ENCODE measurements around the gene OR52A1.
"Not testable (repeated sequence)": the region's sequence is repeated elsewhere in the genome, so short reads cannot be mapped to it uniquely, and the experiment has no call there.

Gene OR52A1

DNA sequence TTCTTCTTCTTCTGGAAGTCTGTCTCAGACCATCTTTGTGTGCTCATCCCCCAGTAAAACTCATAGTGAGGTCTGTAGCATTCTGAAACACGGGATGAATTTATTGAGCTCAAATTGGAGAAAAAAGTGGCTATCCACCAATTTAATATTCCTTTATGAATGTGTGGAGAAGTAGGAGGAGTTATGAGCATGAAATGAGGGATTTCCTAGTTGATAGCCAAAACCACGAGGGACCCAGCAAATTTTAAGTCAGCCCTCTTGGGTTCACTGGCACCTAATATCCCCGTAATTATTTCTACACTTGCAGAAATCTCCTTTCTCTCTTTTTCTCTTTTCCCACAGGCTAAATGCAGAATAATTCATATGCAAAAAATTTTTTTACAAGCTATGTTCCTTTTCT, at the start of gene OR52A1:
TSS of gene OR52A1 (minus strand) at position 101 of the 400 bp plus-strand sequence. CDS start 2,388 bp downstream, outside the sequence.
- no peak for DNase-seq (ENCODE audit: low spot score)

DNA sequence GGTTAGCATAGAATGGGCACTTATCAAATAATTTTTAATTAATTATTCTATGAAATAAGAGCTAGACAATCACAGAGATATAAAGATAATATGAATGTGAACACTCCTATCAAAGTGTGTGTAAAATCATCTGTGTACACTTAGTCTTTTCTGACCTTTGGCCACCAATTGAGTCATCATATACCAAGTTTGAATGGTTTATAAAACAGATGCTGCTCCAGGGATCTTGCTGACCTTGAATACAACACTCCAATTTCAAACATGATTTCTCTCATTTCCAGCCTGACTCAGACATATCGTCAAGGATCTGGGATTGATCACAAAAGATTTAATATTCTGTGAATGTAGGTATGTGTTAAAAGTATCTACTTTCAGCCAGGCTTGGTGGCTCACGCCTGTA, 48.8 kb upstream of the OR52A1 start:
- DNase-seq (ENCODE audit: low spot score) = no peak

DNA sequence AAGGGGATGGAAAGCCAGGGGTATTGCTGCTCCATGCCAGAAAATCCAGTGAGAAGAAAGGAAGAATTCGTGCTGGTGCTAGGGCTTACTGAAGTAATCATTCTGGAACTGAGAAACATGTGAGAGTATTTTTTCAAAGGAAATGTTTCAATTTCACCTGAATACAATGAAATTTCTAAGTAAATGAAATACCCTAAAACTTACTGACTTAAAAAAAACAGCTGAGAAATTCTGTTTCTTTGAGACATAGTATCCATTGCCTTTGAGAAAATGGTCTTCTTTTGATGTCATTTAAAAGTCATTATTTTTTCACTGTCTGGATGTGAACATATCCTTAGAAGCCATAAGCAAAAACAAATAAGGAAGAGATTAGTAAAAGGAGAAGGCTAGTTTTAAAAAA, 46.0 kb upstream of the OR52A1 start, which contains the start of gene OR51V1:
TSS of gene OR51V1 (minus strand) at position 101 of the 400 bp plus-strand sequence. CDS start at position 101, 0 bp downstream.
- no peak for DNase-seq (ENCODE audit: low spot score)

DNA sequence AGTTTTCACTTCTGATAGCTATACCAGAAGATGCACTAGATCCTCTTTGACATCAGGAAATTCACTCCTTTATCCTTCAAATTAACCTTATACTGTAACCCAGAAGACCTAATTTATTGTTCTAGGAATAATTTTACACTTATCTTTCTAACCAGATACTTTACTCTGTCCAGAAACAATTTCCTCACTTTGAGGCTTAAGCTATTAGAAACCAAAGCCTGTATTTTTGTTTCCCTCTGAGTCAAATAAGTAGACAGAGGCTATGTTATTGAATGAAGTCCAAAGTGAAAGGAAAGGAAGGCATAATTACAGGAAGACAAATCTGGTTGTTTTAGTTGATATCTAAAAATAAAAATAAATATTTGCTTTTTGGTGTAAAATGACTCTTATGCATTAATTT, 43.7 kb upstream of the OR52A1 start:
- no peak for DNase-seq (ENCODE audit: low spot score)

DNA sequence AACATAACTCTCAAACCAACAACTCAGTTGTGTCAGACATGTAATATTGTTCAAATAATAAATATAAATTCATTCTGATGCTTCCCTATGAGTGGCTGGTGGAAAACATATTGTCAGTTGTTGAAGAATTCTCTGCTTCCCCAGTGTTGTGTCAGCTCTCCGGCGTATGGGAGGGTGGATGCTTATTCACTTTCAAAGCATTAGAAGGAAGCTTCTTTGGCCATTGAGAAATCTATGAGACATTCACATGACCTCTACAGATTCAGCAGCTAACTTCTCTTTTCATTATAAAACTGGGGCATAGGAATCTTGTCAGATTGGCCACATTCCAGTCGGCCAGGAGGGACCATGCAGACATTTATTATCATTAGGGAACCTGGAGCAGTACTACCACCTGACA, 43.0 kb upstream of the OR52A1 start:
- peak; percentile 4 for DNase-seq (ENCODE audit: low spot score)

DNA sequence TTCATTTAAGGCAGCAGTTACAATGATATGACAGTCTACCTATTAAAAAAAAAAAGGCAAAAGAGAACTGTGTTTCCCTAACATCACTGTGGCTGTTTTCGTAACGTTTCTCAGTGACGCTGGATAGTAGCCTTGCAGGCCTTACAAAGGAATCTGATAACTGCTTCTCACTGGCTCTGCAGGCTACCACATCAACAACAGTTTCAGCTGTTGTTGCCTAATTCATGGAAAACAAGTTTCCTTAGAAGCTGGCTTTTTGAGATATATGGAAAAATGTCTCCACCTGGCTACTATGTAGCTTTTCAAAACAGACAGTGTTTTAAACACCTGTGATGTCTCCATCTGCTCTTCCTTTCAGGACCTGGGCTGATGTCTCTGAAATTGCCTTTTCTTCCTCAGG, 42.2 kb upstream of the OR52A1 start:
- DNase-seq (ENCODE audit: low spot score) = no peak

DNA sequence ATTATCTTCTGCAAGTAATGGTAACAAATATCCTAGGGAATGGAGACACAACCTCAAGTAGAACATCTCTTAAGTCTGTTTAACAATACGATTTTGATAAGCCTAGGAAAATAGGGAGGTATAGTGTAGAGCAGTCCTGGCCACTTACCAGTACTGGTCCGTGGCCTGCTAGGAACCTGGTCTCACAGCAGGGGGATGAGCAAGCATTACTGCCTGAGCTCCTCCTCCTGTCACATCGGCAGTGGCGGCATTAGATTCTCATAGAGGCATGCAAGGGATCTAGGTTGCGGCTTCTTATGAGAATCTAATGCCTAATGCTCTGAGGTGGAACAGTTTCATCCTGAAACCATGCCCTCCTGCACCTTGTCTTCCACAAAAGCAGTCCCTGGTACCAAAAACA, 41.5 kb upstream of the OR52A1 start:
- DNase-seq (ENCODE audit: low spot score) = no peak

DNA sequence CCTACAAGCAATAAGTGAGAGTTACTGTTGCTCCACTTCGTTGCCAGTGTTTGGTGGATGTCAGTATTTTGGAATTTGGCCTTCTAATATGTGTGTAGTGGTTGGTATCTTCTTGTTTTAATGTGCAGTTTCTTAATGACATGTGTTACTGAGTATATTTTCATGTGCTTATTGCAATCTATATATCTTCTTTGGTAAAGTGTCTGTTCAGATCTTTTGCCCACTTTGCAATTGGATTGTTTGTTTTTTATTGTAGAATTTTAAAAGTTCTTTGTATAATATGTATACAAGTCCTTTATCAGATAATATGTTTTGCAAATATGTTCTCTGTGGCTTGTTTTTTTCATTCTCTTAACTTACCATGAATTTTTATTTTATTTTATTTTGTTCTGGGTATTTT, 38.2 kb upstream of the OR52A1 start:
- DNase-seq (ENCODE audit: low spot score) = no peak

DNA sequence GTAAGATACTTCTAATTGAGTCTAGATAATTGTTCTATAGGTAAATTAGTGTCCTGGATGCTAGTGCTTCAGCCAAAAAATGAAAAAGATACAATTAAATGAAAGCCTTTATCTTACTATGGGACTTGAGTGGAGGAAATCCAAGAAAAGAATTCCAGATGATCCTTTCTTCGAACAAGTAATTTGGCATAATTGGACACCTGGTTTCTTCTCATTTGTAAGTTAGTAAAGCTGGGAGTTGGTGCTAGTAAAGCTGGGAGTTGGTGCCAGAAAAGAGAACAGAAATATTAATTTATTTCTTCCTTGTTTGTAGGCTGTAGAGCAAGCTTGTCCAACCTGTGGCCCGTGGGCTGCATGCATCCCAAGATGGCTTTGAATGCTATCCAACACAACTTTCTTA, 33.6 kb upstream of the OR52A1 start:
- DNase-seq (ENCODE audit: low spot score) = no peak

DNA sequence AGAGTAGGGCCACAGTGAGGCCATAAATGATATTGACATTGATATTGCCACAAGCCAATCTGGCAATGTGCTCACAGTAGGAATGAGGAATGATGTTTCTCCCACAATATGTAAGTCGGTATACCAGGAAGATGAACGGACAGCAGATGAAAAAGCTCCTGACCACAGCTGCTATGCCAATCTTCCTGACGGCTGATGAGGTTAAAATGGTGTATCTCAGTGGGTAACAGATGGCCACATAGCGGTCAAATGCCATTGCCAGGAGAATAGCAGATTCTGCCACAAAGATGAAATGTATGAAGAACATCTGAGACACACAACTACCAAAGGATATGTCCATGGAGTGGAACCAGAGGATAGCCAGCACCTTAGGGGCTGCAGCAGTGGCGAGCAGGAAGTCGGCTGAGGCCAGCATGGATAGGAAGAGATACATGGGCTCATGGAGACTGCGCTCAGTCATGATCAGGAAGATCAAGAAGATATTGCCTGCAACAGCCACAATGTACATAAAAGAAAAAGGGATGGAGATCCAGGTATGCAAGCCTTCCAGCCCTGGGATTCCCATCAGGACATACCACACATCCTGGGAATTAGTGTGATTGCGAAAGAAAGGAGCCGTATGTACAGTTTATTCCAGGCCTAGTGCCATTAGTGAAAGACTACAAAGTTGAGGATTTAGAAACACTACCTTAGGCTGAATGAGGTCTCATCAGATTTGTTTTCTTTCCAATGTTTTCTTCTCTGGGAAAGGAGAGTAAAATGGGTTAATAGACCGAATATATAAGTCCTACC, 23.7 kb upstream of the OR52A1 start:
- DNase-seq (ENCODE audit: low spot score) = no peak

DNA sequence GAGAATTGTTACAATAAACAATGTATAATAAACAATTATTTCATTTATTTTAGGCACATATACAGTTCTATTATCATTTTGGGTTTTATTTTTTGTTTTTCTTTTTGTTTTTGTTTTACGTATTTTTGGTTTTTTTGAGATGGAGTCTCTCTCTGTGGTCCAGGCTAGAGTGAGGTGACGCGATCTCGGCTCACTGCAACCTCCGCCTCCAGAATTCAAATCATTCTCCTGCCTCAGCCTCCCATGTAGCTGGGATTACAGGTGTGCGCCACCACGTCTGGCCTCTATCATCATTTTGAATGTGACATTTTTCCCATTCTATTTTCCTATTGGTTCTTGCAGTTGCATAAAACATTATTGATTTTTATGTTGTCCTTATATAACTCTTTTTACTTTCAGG, 20.4 kb upstream of the OR52A1 start:
- DNase-seq (ENCODE audit: low spot score) = no peak

DNA sequence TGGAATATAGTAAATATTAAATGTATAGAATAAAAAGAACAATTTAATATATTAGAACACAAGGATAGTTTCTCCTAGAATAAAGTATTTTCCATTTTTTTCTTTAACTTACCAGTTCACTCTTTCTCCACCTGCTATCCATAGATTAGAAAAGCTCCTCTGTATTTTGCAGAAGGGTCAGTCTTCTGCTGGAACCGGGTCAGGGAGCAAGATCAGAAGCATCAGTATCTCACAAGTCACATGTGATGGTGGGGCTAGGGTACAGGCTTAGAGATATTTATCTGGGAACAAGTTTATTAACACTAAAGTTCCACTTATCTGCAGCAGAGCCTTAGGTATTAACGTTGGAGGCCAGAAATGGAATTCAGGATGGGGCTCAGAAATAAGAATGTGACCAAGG, 17.3 kb upstream of the OR52A1 start:
- DNase-seq (ENCODE audit: low spot score) = no peak

DNA sequence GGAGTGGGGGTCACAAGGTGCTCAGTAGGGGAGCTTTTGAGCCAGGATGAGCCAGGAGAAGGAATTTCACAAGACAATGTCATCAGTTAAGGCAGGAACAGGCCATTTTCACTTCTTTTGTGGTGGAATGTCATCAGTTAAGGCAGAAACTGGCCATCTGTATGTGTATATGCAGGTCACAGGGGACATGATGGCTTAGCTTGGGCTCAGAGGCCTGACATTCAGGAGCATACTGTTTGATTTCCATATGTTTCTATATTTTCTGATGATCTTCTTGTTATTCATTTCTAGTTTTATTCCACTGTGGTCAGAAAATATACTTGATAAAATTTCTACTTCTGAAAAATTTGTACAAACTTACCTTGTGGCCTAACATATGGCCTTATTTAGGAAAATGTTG, 11.3 kb upstream of the OR52A1 start:
- DNase-seq (ENCODE audit: low spot score) = not testable (repeated sequence)

DNA sequence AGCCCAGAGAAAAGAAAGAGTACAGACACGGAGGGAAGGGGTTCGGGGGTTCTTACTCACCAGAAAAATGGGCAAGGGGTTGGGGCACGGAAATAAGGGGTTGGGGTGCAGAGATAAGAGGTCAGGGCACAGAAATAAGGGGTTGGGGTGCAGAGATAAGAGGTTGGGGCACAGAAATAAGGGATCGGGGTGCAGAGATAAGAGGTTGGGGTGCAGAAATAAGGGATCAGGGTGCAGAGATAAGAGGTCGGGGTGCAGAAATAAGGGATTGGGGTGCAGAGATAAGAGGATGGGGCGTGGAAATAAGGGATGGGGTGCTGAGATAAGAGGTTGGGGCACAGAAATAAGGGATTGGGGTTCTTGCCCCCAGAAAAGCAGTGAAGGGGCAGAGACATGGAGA, 10.2 kb upstream of the OR52A1 start:
- not testable (repeated sequence) for DNase-seq (ENCODE audit: low spot score)

DNA sequence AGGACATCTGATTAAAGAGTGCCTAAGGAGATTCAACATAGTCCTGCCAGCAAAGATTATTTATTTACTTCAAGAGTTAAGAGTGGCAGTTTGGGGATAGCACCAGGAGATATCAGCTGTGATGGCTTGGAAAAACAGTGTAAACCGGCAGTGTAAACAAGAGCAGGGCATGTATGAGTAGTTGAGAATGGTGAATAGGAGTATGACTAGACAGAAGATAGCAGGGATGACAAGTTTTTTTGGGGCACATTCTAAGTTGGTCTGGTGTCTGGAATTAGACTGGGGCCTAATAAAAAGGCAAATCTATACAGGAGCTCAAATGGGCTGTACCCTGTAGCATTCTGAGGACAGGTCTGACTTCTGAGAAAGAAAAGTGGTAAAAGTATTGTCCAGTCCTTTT, 6.5 kb upstream of the OR52A1 start:
- DNase-seq (ENCODE audit: low spot score) = not testable (repeated sequence)

DNA sequence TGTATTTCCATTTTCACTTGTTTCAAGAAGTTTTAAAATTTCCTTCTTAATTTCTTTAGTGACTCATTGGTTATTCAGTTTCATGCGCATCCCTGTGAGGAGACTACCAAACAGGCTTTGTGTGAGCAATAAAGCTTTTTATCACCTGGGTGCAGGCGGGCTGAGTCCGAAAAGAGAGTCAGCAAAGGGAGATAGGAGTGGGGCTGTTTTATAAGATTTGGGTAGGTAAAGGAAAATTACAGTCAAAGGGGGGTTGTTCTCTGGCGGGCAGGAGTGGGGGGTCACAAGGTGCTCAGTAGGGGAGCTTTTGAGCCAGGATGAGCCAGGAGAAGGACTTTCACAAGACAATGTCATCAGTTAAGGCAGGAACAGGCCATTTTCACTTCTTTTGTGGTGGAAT, 5.7 kb upstream of the OR52A1 start:
- DNase-seq (ENCODE audit: low spot score) = not testable (repeated sequence)

DNA sequence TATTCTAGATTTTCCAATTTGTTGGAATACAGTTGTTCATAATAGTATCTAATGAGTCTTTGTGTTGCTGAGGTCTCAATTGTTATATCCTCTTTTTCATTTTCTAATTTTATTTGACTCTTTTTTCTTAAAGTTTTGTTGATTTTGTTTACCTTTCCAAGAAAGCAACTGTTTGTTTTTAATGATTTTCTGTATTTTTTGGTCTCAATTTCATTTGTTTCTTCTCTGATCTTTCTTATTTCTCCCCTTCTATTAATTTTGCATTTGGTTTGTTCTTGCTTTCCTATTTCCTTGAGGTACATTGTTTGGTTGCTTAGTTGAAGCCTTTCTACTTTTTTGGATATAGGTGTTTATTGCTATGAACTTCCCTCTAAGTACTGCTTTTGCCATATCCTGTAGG, 5.2 kb upstream of the OR52A1 start:
- no peak for DNase-seq (ENCODE audit: low spot score)

DNA sequence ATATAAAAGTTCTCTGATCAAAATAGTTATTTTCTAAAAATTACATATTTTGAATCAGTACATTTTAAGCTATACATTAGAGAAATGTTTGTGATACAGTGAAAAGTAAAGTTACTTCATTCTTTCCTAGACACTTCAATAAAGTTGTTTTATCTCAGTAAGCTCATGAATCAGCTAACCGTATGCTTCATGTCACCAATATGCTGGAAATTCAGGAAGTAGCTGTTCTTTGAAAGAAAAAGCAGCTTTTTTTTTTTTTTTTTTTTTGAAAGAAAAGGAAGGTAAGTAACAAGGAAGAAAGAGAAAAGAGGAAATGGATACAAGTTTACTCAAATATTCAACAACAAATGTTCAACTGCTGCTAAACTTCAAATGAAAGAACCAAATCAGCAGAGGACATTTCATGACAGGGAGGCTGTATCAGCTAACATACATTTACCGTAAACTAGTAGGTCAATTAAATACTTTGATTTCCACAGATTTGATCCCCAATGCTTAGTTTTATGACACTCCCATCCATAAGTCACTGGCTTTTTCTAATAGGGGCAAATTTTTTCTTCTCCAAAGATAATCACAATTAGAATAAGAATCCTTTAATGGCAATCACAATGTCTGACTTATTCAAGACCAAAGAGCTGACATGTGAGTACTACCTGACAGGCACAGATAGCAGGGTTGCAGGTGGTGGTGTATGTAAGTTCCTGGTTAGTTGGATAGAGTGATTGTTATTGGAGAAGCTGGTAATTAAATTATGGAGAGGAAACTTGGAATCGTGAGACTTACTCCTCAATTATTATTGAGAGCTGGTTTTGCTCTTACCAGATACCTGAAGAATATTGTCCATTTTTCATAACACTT, 754 bp downstream of the OR52A1 start:
- DNase-seq (ENCODE audit: low spot score) = no peak

DNA sequence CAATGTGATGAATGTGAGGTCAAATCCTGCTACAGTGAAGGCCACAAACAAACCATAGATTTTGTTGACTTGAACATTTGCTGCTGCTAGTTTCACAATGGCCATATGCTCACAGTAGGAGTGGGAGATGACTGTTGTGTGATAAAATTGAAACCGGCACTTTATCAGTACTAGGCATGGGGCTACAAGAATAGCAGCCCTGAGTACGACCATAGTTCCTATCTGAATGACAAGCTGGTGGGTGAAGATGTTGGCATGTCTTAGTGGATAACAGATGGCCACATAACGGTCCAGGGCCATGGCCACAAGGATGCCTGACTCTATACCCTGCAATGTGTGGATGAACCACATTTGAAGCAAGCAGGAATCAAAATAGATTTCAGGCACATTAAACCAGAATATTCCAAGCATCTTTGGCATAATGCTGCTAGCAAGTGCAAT, 2.8 kb downstream of the OR52A1 start:
- no peak for DNase-seq (ENCODE audit: low spot score)

DNA sequence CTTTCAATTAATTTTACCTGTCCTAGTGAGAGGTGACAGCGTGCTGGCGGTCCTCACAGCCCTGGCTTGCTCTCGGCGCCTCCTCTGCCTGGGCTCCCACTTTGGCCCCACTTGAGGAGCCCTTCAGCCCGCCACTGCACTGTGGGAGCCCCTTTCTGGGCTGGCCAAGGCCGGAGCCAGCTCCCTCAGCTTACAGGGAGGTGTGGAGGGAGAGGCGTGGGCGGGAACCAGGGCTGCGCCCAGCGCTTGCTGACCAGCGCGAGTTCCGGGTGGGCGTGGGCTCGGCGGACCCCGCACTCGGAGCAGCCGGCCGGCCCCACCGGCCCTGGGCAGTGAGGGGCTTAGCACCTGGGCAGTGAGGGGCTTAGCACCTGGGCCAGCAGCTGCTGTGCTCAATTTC, 10.4 kb downstream of the OR52A1 start:
- DNase-seq (ENCODE audit: low spot score) = not testable (repeated sequence)

DNA sequence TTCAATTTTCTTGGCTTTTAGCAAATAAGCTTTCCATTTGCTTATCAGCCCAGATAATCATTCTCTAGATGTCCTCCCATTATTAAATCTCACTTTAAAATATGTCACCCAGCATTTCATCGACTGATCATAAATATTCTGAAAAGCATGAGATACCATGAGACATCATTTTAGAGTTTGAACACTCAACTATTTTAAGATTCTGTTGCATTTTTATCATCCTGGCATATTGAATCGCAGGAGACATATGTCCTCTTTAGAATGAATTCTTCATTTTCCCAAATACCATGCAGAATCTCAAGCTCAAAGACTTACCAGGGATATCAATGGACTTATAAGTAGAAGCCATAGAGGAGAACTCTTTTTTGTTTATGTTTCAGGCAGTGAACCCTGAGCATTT, 16.6 kb downstream of the OR52A1 start, which contains the start of gene OR52A5:
TSS of gene OR52A5 (minus strand) at position 361 of the 400 bp plus-strand sequence. CDS start 5,714 bp downstream, outside the sequence.
- no peak for DNase-seq (ENCODE audit: low spot score)

DNA sequence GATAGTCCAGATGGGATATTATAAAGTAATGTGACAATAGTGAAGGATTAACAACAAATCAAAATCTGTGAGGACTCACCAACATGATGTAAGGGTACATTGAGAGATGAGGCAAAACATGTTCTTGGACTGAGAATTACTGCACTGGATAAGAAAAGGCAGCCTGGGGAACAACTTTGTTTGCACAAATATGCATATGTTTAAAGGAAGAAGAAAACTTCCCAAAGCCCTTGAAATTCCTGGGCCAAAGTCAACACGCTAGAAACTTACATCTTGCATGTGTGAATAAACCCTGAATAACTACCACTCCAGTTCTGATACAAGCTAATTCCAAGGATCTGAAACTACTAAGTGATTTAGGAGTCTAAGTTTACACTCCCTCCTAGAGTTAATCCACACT, 17.5 kb downstream of the OR52A1 start:
- no peak for DNase-seq (ENCODE audit: low spot score)

DNA sequence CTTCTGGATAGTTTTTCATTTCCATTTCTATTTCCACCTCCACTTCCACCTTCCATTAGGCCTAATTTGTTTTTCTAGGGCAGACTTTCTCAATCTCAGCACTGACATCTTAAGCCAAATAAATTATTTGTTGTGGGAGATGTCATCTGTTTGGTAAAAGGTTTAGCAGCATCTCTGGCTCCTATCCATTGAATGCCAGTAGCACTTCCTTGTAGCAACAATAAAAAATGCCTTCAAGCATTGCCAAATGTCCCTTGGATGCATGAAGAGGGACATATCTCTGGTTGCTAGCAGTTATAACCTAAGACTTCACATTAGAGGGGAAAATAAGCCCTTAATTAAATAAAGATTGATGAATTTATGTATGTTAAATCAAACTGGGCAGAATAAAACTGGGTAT, 18.3 kb downstream of the OR52A1 start:
- DNase-seq (ENCODE audit: low spot score) = no peak
